Activated T-helper 1 cell treated with Interleukin-2 at 50 U/mL for 16 hours (primary cell): ENCODE results near the gene ULK2.

Experiments
- DNase-seq: peaks from one replicate; pipeline ENCODE4 v3.0.0-alpha.2; 2020; ENCODE audit warnings: low read depth

ULK2 gene

DNA sequence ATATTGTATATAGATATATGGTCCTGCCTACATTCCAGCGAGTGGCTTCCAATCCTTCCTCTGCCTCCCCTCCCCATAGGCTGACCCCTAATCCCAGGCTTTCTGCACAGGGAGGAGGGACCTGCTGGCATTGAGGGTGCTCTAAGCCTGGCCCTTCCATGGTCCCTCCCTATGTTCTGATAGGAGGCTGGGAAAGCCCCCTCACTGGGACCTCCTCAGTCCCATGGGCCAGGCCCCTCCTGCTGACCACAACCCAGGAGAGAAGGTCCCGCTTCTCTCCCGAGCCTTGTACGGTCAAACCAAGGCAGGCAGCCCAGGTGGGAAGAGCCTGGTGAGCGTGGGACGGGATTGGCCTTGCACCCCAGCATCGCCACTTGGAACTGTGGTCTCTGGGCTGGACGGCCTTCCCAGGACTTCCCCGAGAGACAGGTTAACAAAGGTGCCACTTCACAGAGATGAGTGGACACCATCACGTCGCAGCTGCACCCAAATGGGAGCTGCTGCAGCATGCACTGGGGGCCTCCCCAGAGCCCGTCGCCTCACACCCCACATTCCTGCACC, 120.5 kb downstream of the ULK2 start:
- no peak for DNase-seq

DNA sequence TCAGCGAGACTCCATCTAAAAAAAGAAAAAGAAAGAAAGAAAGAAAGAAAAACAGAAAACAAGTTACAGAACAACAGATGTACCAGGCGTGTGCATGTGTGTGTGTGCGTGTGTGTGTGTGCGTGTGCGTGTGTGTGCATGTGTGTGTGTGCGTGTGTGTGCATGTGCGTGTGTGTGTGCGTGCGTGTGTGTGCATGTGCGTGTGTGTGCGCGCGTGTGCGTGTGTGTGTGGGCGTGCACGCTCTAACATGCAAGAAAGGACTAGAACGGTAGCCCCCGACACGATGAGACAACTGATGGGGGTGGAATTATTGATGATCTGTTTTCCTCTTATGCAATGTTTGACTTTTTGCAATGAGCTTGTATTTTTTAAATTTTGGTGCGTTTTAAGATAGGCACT, 121.2 kb downstream of the ULK2 start:
- DNase-seq: no peak

DNA sequence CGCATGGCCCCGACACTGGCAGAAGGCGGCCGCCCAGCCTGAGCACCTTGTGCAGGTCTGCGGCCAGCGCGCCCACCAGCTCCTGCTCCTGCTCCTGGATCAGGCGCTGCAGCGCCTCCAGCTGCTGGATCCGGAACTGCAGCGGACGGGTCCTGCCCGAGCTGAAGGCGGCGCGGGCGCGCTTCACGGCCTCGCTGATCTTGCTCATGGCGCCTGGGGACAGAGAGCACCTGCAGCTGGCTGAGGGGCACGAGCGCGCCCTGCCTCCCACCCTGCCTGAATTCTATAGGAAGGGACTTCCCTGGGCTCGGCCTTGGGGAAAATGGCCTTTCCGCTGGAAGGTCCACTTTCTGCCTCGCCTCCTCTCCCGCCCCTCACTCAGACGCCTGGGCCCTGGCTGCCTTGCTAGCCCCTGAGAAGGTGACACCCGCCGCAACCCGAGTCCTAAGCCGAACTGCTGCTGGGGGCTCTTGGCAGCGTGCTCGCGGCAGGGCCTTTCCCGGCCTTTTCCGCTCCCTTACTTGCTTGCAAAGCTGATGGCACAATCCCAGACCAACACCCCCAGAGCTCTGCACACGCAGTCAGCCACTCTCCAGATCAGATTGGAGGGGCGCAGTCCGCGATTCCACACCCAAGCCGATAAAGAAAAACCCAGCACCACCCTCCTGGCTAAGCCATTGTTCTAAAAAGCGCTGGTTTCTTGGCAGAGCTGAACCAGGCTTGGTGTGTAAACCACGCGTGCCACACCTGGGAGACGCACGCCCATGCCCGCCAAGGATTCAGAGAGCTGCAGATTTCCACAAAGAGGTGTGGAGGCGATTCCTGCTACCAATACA, 122.6 kb downstream of the ULK2 start:
- DNase-seq: peak; percentile 70

DNA sequence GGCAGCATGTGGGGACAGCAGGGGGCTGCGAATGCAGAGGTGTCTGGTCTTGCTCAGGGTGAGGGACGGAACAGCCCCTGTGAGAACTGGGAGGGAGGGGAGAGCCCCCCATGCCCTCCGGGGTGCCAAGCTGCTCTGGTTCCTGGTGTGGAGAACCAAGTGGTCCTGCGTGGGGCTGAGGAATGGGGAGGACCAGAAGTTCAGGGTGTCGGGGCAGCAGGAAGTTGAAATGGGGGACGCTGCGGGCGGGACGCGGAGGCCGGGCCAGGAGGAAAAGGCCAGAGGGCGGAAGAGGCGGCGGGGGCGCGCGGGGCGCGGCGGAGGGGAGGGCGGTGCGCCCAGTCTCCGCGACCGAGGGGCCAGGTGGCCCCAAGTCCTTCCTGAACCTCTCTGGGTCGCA, 123.2 kb downstream of the ULK2 start:
- DNase-seq: no peak

DNA sequence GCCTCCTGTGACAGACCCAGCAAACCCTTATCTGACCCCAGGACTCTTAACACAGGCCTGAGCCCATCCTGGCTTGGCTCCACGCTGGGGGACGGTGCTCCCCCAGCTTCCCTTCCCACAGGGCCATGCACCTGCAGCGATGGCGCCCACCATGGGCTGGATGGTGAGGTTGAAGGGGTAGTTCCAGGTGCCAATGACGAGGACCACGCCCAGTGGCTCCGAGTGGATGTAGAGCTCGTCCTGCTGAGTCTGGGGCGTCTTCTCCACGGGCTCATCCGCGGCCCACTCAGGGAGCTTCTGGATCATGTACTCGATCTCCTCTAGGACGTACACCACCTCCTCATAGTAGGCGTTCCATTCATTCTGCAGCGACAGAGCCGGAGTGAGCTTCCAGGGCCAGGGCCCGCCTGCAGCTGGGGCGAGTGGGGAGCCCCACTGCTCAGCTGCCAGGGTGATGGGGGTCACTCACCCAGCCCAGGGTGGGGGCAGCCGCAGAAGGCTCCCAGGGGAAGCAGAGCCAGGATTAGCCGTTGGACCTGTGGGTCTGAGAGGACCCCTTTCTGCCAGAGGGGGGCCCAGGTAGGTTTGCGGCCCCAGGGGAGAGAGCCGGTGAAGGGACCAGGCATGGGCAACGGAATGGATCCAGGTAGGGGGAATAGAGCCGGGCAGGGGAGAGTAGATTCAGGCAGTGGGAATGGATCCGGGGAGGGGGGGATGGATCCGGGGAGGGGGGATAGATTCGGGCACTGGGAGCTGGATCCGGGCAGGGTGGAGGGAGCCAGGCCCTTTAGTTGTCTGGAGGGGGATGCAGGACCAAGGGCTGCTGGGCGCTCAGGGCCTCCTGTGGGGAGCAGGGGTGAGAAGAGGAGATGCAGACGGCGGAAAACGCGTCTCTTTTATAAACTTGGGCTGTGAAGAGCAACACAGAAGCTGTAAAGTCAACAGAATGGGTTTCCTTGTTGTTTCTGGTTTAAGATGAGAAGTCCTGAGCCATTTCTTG, 124.3 kb downstream of the ULK2 start:
- DNase-seq: no peak

DNA sequence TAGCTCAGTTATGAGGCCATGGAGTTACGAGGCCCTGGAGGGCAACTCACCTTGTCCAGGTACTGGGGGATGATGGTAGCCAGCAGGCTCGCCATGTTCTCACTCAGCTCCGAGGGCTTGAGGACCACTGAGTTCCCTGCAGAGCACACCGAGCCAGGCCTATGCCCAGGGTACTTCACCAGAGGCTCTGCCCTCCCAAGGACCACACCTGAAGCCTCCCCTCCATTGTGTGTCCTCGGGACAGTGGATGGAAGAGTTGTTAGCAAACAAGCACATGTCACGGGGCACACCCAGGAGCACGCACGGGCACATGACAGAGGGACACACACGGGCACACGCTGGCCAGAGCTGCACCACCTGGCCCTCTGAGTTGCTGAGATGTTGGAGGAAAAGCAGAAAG, 125.2 kb downstream of the ULK2 start:
- DNase-seq: no peak

DNA sequence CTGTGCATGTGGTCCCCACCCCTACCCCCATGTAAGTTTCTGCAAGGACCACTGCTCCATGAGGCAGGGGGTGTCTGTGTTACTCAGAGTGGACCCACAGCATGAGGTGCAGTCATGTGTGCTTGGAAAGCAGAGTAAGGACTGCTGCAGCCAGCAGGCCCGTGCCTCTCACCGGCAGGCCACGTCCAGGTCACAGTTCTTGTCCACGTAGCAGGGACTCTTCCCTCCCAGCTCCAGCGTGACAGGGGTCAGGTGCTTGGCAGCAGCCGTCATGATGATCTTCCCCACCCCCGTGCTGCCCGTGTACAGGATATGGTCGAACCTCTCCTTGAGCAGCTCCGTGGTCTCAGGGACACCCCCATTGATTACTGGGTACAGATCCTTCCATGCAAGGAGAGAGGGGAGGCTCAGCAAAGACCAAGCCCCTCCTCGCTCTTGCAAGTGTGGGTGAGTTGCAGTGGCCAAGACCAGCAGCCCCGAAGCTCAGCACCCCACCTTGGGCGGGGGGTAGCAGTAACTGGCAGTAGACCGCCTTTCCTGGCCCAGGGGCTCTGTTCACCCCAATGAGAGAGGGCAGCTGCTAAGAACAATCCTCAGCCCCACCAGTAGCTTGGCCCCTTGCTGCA, 125.8 kb downstream of the ULK2 start:
- no peak for DNase-seq

DNA sequence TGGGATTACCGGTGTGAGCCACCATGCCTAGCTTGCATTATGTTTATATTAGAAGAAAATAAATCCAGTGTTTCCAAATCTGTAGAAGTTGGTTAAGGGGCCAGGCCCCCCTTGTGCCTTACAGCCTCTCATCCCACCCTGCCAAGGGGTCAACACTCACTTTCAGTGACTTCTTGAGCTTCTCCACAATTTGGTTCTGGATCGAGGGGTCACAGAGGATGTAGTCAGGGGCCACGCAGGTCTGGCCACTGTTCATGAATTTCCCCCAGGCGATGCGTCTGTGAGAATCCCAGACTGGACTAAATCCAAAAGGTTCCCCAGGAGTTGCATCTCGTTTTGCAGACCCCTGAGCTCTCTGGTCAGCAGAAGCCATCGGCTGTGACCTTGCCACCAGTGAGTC, 126.8 kb downstream of the ULK2 start:
- DNase-seq: no peak

DNA sequence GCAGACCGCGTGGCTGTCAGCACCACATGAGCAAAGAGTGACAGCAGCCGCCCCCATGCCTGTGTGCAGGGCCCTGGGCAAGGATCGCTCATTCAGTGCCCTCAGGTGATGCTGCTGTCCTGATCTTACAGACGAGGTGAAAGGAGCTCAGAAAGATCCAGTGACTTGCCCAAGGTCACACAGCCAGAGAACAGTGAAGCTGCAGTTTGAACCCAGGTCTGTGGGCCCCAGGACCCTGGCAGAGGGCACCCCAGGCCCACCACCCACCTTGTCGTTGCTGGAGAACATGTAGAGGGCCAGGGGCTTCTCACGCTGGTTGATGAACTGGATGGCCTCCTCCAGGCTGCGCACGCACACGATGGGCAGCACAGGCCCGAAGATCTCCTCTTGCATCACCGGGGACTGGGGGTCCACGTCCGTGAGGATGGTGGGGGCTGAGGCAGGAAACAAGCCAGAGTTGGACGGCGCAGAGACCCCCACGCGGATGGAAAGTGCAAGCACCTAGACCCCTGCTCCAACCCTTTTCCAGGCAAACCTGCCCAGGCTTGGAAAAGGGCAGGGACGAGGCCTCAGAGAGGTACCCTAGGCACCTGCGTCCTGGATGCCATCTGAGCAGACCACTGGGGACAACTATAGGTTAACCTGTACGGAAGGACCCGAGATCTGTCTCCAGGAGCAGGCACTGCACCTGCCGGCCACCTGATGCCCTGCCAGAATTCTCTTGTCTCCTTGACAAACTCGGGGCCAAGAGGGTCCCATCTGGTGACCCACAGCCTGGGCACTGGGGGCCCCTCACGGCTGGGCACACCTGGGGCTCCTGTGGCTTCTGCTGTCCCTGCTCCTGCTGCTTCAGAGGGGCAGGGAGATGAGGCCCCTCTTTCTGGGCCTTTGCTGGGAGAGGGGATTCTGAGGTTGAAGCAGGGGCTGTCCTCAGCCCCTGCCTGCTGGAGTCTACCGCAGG, 128.2 kb downstream of the ULK2 start:
- no peak for DNase-seq

DNA sequence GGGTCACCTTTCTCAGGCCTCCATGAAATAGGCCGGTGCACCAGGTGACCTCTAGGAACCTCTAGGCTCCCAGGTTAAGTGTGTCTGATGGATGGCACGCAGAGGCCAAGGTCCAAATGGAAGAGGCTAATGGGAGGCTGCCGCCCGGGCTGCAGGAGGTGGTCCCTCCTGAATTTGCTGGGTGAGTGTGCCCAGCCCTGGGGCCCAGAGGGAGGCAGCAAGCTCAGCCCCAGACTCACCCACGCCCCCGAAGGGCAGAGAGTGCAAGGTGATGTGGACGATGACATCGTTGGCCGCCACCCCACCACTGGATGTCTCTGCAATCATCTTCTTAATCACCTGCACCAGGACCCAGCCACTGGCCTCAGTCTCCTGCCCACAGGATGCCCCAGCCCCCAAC, 129.0 kb downstream of the ULK2 start:
- no peak for DNase-seq

DNA sequence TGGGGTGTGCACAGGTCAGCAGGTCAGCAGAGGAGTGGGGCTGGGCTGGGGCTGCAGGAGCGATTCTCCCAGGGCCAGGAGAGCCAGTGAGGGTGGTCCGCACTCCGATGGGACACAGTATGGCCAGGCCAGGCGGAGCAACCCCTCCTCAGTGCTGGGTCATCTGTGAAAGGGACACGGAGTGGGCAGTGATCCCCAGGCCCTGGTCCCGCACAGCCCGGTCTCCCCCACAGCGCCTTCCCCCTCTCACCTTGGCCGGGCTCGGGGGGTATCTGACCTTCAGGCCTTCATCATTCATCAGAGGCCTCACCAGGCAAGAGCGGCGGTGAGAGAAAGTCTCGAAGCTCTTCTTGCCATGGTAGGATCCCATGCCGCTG, 129.7 kb downstream of the ULK2 start:
- DNase-seq: no peak

DNA sequence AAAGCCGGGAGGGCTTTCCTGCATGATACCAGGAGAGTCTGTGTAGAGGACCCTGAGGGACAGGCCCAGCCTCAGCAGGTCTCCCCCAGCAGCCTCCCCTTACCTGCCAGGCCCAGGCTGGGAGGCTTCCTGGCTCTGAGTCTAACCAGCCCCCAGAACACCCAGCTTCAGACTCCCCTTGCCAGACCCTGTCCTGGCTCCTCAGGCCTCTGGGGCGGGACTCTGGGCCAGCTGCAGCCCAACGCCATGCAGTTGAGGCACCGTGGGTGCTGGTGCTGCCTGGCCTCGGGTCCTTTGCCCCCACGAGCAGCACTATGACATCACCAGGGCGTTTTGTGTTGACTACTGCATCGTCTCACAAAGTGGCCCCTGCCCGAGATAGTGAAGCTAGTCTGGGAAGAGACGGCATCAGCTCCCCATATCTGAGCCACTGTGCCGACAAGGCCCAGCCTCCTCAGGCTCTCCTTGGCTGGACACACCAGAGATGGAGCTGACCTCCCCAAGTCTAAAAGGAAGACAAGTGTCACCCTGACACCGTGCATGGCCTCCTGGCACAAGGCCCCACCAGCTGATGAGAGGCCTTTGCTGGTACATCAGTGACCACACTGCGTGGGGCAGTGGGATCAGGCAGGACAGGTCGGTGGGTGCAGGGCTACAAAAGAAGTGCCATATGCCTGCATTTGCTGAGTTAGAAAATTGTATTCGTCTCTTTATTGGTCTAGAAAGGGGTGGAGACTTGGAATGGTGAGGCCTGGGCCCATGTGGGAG, 130.2 kb downstream of the ULK2 start:
- DNase-seq: no peak

DNA sequence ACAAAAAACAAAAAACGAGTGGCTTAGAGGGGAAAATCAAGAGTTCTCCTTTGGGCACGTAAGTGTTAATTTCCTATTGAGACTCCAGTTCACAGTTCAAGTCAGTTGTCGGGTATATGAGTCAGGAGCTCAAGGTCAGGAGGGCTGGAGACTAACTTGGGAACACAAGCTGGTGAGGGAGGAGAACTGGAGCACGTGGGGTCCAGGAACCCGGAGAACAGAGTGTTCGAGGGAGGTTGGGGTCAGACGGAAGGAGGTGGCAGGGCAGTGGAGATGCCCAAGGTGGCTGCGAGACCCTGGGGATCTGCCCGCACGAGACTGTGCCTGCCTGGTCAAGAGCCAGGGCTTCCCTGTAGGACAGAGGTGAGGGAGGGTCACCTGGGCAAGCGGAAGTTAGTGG, 131.7 kb downstream of the ULK2 start:
- DNase-seq: no peak

DNA sequence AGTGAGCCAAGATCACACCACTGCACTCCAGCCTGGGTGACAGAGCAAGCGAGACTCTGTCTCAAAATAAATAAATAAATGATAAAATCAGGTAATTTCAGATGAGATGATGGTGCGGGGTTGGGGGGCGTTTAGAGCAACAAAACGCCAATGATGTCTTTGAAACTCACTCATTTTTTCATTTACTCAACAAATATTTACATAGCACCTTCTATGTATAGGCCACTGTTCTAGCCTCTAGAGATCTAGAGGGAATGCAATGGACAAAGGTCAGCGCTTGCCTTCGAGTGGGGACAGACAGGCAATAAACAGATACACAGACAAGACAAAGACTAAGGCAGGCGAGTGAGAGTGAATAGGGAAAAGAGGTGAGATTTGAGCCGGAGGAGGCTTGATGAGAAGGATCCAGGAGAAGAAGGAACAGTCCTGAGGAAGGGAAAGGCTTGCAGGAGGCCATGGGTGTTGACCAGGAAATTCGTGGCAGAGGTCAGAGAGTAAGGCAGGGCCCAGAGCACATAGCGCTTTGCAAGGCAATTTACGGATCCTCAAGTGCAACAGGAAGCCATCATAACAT, 133.7 kb downstream of the ULK2 start:
- no peak for DNase-seq

DNA sequence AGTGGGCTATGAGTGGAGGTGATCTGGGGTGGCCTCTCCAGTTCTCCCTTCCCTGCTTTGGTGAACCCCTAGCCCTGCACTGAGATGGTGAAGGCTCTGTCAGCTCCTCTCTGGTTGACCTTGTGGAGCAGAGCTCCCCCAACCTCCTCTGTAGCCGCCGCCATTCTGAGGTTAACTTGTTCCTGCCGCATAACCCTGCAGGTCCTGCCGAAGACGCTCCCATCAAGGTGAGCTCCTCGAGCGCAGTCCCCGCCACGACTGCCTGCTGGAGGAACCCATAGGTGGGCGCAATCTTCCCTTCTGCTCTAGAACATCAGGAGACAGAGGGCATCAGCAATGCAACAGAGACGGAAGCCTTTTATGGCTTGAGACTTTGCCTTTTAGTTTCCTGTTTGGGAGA, 136.1 kb downstream of the ULK2 start:
- DNase-seq: no peak

DNA sequence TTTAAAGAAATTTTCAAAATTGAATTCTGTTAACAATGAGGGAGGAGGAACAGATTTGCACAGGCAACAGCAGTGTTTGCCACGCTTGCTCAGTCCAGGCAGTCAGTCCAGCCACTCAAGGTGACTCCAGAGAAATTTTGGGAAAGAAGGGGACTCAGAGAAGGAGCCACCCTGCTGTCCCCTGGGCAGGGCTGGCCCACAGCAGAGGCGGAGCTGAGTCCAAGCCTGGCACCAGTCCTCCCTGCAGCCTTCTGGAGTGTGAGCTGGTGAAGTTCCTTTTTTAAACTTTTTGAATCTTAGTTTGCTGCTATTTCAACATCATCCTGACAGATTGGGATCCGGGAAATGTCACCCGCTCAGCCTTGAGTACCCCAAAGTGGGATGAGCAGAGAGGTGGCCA, 136.9 kb downstream of the ULK2 start:
- no peak for DNase-seq

DNA sequence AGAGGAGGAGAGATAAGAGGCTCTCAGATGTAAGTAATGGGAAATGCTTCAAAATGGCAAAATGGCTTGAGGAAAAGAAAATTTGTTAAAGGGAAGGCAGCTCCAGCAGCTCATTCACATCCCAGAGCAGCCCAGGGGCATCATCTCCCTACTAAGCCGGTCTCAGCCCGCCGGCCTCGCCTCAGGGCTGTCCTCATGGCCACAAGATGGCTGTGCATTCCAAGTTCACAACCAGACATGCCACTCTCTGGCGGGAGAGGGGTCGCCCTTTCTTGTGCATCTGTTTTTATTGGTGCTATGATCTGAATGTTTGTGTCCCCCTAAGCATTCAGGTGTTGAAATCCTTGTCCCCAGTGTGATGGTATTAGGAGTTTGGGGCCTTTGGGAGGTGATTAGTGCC, 137.8 kb downstream of the ULK2 start:
- DNase-seq: no peak

DNA sequence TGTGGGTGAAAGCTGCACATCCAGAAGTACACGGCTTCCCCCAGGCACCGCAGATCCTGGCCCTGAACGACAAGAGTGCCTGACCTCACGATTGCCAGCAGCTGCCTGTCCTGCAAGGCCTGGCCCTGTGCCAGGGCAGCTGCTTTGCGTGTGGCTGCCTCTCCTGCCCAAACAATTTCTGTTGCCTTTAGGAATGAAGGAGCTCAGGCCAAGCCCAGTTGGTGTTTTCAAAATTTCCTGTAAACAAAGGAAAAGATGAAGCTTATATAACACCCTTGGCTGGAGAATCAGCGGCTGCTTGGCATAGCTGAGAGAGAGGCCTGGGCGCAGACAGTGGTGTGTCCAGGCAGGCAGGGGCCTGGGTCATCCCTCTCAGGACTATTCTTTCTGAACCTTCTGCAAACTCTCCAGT, 139.6 kb downstream of the ULK2 start:
- DNase-seq: no peak

DNA sequence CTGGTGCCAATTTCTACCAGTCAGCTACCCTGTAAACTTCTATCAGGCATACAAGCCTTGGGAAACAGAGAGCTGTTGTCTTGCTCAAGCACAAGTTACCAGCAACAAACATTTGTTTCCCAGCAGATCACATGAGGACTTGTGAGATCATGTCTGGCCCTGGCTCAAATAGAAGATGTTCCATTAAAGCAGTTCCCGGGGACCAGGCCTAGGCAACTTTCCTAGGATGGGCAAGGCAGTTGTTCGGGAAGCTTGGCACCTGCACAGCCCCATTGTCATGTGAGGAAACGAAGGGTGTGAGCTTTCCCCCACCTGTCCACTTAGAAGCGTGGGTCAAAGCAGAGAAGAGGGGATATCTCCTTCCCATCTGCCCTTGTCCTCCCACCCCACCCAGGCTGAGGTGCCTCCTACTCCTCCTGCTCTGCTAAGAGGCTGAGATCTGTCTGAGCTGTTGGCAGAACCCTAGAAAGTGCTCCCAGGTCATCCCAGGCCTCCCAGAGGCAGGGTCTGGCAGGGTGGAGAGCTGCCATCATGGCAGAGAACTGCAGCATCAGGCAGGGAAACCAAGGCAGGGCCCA, 140.1 kb downstream of the ULK2 start:
- DNase-seq: no peak
